Fibroblast of villous mesenchyme (primary cell): ENCODE results near the gene ZBTB20. TPM values are rescaled to one million over a fixed set of nuclear protein-coding genes. Genes with fewer than 3 reads are reported as not detected.

Experiments used
- DNase-seq: peaks from one replicate; pipeline ENCODE4 v3.0.0-alpha.2; 2010; ENCODE audit warnings: low read depth
- H3K4me3 ChIP-seq: 2 replicates; pipeline ENCODE4 v1.5.1; 2011; ENCODE audit warnings: low read depth, mild to moderate bottlenecking, low read length
- CTCF ChIP-seq: IDR thresholded peaks from 2 replicates; pipeline ENCODE4 v1.5.1; 2012; ENCODE audit warnings: low read depth, mild to moderate bottlenecking, low read length; ENCODE audit not compliant: insufficient read depth
- total RNA-seq: library from RNA; depleted of rRNA; stranded (reverse); fragments of >200 nt; gene quantifications from 2 replicates; pipeline ENCODE4 v1.2.3, GENCODE V29; 2012

ZBTB20 gene
- total RNA-seq, 1 donor, result 28.1 TPM

GRCh38 chr3:115090712-115091111, 56.4 kb downstream of the ZBTB20 start:
- no peak for TF ChIP-seq CTCF
- H3K4me3 ChIP-seq, result no peak overlapping the region
- DNase-seq, result no peak

GRCh38 chr3:115089481-115089880, 57.6 kb downstream of the ZBTB20 start:
- no peak for DNase-seq
- no peak for TF ChIP-seq CTCF
- H3K4me3 ChIP-seq, result no peak overlapping the region

GRCh38 chr3:115087512-115087911, 59.6 kb downstream of the ZBTB20 start:
- H3K4me3 ChIP-seq, result no peak overlapping the region
- no peak for DNase-seq
- TF ChIP-seq CTCF, result no peak

DNA sequence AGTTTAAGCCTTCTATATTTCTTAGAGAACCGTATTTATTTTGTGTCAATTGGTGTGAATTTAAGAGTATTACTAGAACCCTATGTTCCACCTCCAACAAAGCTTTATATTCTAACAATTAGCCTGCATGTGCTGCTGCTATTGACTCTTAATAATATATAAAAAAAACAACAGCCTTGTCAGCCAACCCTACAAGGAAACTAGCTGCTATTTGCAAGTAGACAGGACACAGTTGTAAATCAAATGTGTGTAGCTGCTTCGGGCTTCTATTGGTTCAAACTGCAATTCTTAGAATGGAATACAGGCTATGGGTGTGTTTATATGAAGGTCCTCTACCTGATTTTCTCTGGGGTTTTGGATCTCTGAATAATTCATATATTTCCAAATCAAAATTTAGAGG, 60.7 kb downstream of the ZBTB20 start:
- no peak overlapping the region for H3K4me3 ChIP-seq
- DNase-seq, result no peak
- TF ChIP-seq CTCF, result no peak

DNA sequence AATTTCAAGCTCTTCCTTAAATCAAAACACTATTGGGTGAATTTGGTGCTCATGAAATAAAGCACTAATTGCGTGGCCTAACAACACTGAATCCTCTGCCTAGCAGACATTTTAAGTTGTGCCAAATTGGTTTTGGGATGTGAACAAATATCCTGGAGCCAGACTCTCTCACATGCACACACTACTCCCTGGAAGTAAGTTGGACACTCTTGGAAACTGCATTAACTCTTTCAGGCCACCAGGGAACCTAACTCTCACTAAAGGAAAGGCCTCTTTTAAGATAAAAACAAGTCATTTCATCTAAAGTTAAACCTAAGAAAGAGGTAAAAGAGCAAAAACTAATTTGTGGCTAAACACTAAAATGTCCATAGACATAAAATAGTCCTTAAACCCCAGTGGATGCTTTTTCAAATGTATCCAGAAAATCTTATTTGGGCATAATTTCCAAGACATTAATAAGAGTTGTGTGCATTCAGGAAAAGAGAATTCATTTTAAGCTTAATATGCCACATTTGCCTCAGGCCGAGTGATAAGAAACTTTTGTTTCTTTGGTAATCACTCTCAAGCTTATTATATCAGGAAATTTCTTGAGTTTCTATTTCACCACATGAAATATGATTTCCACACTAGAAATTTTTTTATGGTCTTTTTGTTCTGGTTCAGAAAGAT, 61.8 kb downstream of the ZBTB20 start:
- no peak overlapping the region for H3K4me3 ChIP-seq
- peak; percentile 41 for TF ChIP-seq CTCF
- no peak for DNase-seq

DNA sequence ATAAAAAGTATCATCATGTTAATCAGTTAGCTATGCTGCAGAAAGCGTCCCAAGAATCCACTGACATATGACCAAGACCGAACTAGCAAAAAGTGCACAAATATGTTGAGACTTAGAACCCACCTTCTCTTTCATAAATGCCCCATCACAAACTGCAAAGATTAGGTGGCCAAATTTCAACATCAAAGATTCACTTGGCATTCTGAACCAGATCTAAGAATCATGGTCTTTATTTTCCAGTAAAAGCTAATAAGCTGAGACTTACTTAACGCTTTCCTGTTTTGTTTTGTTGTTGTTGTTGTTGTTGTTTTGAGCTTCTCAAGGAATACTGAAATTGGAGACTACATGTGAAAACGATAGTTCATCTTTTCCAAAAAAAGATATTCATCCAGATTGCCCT, 62.4 kb downstream of the ZBTB20 start:
- no peak for DNase-seq
- TF ChIP-seq CTCF, result no peak

GRCh38 chr3:115082260-115082659, 64.8 kb downstream of the ZBTB20 start:
- no peak for DNase-seq
- TF ChIP-seq CTCF, result no peak
- no peak overlapping the region for H3K4me3 ChIP-seq

More for the DNA sequence above, 62.4 kb downstream of the ZBTB20 start:
- no peak overlapping the region for H3K4me3 ChIP-seq
